Right lobe of liver (tissue), 6 donors: ENCODE data around the gene AUH. TPM values are rescaled to one million over a fixed set of nuclear protein-coding genes. Genes with fewer than 3 reads are reported as not detected.
"Not testable (repeated sequence)": the region's sequence is repeated elsewhere in the genome, so short reads cannot be mapped to it uniquely, and the experiment has no call there.

ENCODE experiments used
- ATAC-seq, 4 donors: fragments of 200-7000 bp; cut with Tn5 transposase; one replicate each; pipeline ENCODE4 v1.9.1; 2020; ENCODE audit warnings: mild to moderate bottlenecking in 4 of 4, moderate library complexity in 4 of 4
- DNase-seq, 3 donors: peaks; one replicate each; pipeline ENCODE4 v3.0.0-alpha.2; 2020
- H3K27ac ChIP-seq, 3 donors: fragments of 200-600 bp; one replicate each; pipeline ENCODE4 v1.8.0; 2022
- H3K27me3 ChIP-seq, 2 donors: fragments of 200-600 bp; one replicate each; pipeline ENCODE4 v1.8.0; 2022
- H3K36me3 ChIP-seq, 4 donors: fragments of 200-600 bp; sonication (generic) in 1 of 4; one replicate each; pipeline versions ENCODE4 v1.5.1 to v1.8.0; 2017 to 2022; ENCODE audit warnings: control low read depth in 1 of 4
- H3K4me1 ChIP-seq, 4 donors: fragments of 200-600 bp; sonication (generic) in 1 of 4; one replicate each; pipeline versions ENCODE4 v1.5.1 to v1.8.0; 2017 to 2022; ENCODE audit warnings: control low read depth in 1 of 4
- H3K4me3 ChIP-seq, 3 donors: fragments of 200-600 bp; one replicate each; pipeline ENCODE4 v1.8.0; 2022
- H3K9me3 ChIP-seq, 4 donors: fragments of 200-600 bp; sonication (generic) in 1 of 4; one replicate each; pipeline versions ENCODE4 v1.5.1 to v1.8.0; 2017 to 2022; ENCODE audit warnings: control low read depth in 1 of 4
- CTCF ChIP-seq, 4 donors: fragments of 200-600 bp in 3 of 4; fragments of 450-650 bp in 1 of 4; IDR thresholded peaks; one replicate each; pipeline versions ENCODE4 v1.5.1 to v1.8.0; 2016 to 2022; ENCODE audit warnings: antibody characterized with exemption in 4 of 4, mild to moderate bottlenecking in 2 of 4
- POLR2A ChIP-seq: fragments of 450-650 bp; IDR thresholded peaks from one replicate; pipeline ENCODE4 v1.6.1; 2017; ENCODE audit warnings: antibody characterized with exemption, mild to moderate bottlenecking
- WGBS: methylation state at CpG from one replicate; pipeline ENCODE4 v1.1.6; 2018; ENCODE audit warnings: low coverage, low lambda C conversion rate; ENCODE audit not compliant: insufficient coverage; ENCODE audit errors: missing lambda C conversion rate; 5-methylcytosine and 5-hydroxymethylcytosine counted together
- intact Hi-C, 2 donors: fragments of 100-400 bp; cut with DNase I; formaldehyde crosslinking; loops; one replicate each; pipeline versions ENCODE4 v1.11.2 to v1.14.1; 2022
- total RNA-seq, 6 experiments: library from RNA; depleted of rRNA in 2 of 6; stranded (reverse); fragments of >200 nt in 2 of 6; fragmentation: NEBNext Ultra II Directional in 3 of 6; extraction: Animal tissue kit (Norgen Biotek cat#: 25700) in 3 of 6; gene quantifications; one replicate each; pipeline versions ENCODE4 v1.1.0 to v1.2.4, GENCODE V29; 2016 to 2023
- donor health status: DM: no; HTN: yes; CAD: no.
- donor health status: DM: no; HTN: no; CAD: no.
- donor health status: DM: no; HTN: no; CAD: no.
- donor health status: DM: no; HTN: yes; CAD: no.
- donor health status: DM: no; HTN: yes; CAD: no.

Gene AUH
- total RNA-seq, 6 experiments from 2014 or later, result 12.0 to 22.4 (median 18.4) TPM

DNA sequence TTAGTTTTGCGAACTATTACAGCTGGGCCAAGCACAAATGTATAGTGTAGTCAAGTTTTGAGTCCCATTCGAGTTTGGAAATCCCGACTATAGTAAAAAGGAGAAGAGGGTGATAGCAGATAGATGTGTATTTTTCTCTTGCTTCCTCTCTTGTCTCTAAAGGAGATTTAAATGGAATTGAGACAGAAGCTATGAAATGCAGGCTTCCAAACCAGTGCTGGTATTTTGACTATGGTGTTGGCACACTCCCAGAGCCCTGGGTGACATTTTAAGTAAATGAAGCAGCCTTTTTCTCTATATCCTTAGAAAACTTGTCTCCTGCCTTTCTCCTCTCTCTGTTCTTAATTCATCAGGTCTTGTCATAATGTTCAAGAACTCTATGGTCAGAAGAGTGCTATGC, 17.7 kb upstream of the AUH start:
- Histone ChIP-seq H3K9me3 (no peaks in the 10 kb centered on the region), H3K27me3 (no peaks in the 10 kb centered on the region), H3K4me1 (peaks cover 0 to 5% (median 0%) of the 10 kb centered on the region in 4 donors), H3K4me3 (no peak overlapping the region), H3K27ac (no peak overlapping the region), H3K36me3 (no peaks in the 10 kb centered on the region)
- WGBS, result 62% methylated on average over 3 of the region's 3 CpGs
- no peak for ATAC-seq
- intact Hi-C loops, result no loop called here
- TF ChIP-seq CTCF (IDR thresholded peaks at IDR 0.05) (no peak), POLR2A (no peak)
- DNase-seq, result no peak

GRCh38 chr9:91378695-91379127, 17.0 kb upstream of the AUH start:
- WGBS, result 40% methylated on average over 2 of the region's 2 CpGs
- no peak overlapping the region for H3K27ac ChIP-seq
- H3K4me1 ChIP-seq, result peaks cover 0 to 5% (median 0%) of the 10 kb centered on the region in 4 donors
- intact Hi-C loops, result no loop called here
- H3K4me3 ChIP-seq, result no peak overlapping the region
- no peaks in the 10 kb centered on the region for H3K9me3 ChIP-seq
- no peaks in the 10 kb centered on the region for H3K27me3 ChIP-seq
- DNase-seq (no peak), ATAC-seq (no peak)
- TF ChIP-seq POLR2A (no peak), CTCF (IDR thresholded peaks at IDR 0.05) (no peak)
- no peaks in the 10 kb centered on the region for H3K36me3 ChIP-seq

GRCh38 chr9:91378054-91378453, 16.3 kb upstream of the AUH start:
- H3K27me3 ChIP-seq, H3K4me3 ChIP-seq, intact Hi-C loops, H3K4me1 ChIP-seq, H3K36me3 ChIP-seq, H3K9me3 ChIP-seq, ATAC-seq, DNase-seq, H3K27ac ChIP-seq: not testable (repeated sequence)
- 100% methylated on average over 1 of the region's 3 CpGs for WGBS

DNA sequence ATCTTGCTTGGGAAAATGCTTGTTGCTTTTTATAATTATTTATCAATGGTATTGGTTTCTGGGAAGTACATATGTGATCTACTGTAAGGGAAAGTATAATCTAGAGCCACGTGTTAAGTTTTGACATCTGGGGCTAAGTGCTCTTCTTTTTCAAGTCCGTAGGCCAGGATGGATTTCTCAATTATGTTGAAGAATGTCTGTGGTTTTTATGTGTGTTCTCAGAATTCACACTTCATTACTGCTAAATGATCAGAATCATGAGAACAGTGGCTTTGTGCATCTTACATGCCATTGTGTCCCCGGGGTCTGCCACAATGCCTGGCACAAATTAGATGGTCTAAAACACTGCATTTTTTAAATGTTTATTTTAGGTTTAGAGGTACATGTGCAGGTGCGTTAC, 14.5 kb upstream of the AUH start:
- Histone ChIP-seq H3K4me3 (no peak overlapping the region), H3K9me3 (no peaks in the 10 kb centered on the region), H3K27me3 (no peaks in the 10 kb centered on the region), H3K36me3 (no peaks in the 10 kb centered on the region), H3K27ac (no peak overlapping the region), H3K4me1 (peaks cover 0 to 5% (median 0%) of the 10 kb centered on the region in 4 donors)
- ATAC-seq (no peak), DNase-seq (no peak)
- intact Hi-C loops, result no loop called here
- TF ChIP-seq POLR2A (no peak), CTCF (IDR thresholded peaks at IDR 0.05) (no peak)
- WGBS, result 80% methylated on average over 4 of the region's 4 CpGs

- no peak for DNase-seq
- H3K4me1 ChIP-seq, result peaks cover 0 to 5% (median 0%) of the 10 kb centered on the region in 4 donors
- intact Hi-C loops, result no loop called here
- no peaks in the 10 kb centered on the region for H3K27me3 ChIP-seq
- TF ChIP-seq CTCF (IDR thresholded peaks at IDR 0.05), result no peak
- TF ChIP-seq POLR2A, result no peak
- H3K36me3 ChIP-seq, result no peaks in the 10 kb centered on the region
- no peak overlapping the region for H3K4me3 ChIP-seq
- 54% methylated on average over 3 of the region's 3 CpGs for WGBS
- ATAC-seq, result no peak
- no peaks in the 10 kb centered on the region for H3K9me3 ChIP-seq
- no peak overlapping the region for H3K27ac ChIP-seq
Measured at GRCh38 chr9:91374939-91375338, 13.2 kb upstream of the AUH start.
